Thoracic aorta (tissue), 2 donors: ENCODE data around the gene ATIC. TPM values are rescaled to one million over a fixed set of nuclear protein-coding genes. Genes with fewer than 3 reads are reported as not detected.

ENCODE experiments used
- ATAC-seq: fragments of 150-250 bp; one replicate; pipeline ENCODE4 v1.8.0; 2017; ENCODE audit warnings: low read depth; ENCODE audit not compliant: insufficient number of reproducible peaks, low FRiP score
- DNase-seq: peaks from one replicate; pipeline ENCODE4 v3.0.0-alpha.2; 2020; ENCODE audit warnings: low spot score
- H3K27ac ChIP-seq, 2 donors: fragments of 200-600 bp; sonication (generic); 1 replicate in 1 of 2; 2 replicates in 1 of 2; pipeline ENCODE4 v1.5.1; 2016; ENCODE audit warnings: mild to moderate bottlenecking in 2 of 2, moderate library complexity in 2 of 2
- H3K27me3 ChIP-seq: fragments of 200-600 bp; sonication (generic); replicated peaks from 2 replicates; pipeline ENCODE4 v1.6.0; 2016; ENCODE audit warnings: mild to moderate bottlenecking; ENCODE audit not compliant: insufficient read depth
- H3K36me3 ChIP-seq: fragments of 200-600 bp; sonication (generic); one replicate; pipeline ENCODE4 v1.5.1; 2016
- H3K4me1 ChIP-seq, 2 donors: fragments of 200-600 bp; sonication (generic); 1 replicate in 1 of 2; 2 replicates in 1 of 2; pipeline versions ENCODE4 v1.5.1 to v1.6.0; 2016; ENCODE audit warnings: low read depth in 2 of 2, mild to moderate bottlenecking in 1 of 2; ENCODE audit not compliant: control insufficient read depth in 1 of 2
- H3K4me3 ChIP-seq: fragments of 200-600 bp; sonication (generic); 2 replicates; pipeline ENCODE4 v1.5.1; 2016; ENCODE audit warnings: mild to moderate bottlenecking
- H3K9me3 ChIP-seq: fragments of 200-600 bp; sonication (generic); 2 replicates; pipeline ENCODE4 v1.5.1; 2016
- CTCF ChIP-seq: fragments of 200-600 bp; sonication (generic); IDR thresholded peaks from one replicate; pipeline ENCODE4 v1.5.1; 2019; ENCODE audit warnings: antibody characterized with exemption
- total RNA-seq, 2 donors: library from RNA; depleted of rRNA; stranded (reverse); fragments of >200 nt; gene quantifications; one replicate each; pipeline versions ENCODE4 v1.1.0 to v1.2.3, GENCODE V29; 2016

Gene ATIC
- total RNA-seq, 2 donors from 2014 or later: 26.3 to 30.2 TPM

GRCh38 chr2:215360596-215360995, 48.7 kb downstream of the ATIC start:
- Histone ChIP-seq H3K36me3 (peaks cover 54% of the 10 kb centered on the region), H3K9me3 (no peaks in the 10 kb centered on the region), H3K4me1 (no peaks in the 10 kb centered on the region), H3K4me3 (no peak overlapping the region), H3K27ac (no peak overlapping the region), H3K27me3 (no peaks in the 10 kb centered on the region)
- DNase-seq (no peak), ATAC-seq (no peak)
- TF ChIP-seq CTCF: no peak

- H3K27ac ChIP-seq: no peak overlapping the region
- TF ChIP-seq CTCF: no peak
- H3K4me3 ChIP-seq: no peak overlapping the region
- ATAC-seq: no peak
- no peak for DNase-seq
- no peaks in the 10 kb centered on the region for H3K9me3 ChIP-seq
- H3K36me3 ChIP-seq: peaks cover 59% of the 10 kb centered on the region
- no peaks in the 10 kb centered on the region for H3K27me3 ChIP-seq
- no peaks in the 10 kb centered on the region for H3K4me1 ChIP-seq
These were observed 49.5 kb downstream of the ATIC start for GRCh38 chr2:215361211-215361875.

GRCh38 chr2:215361876-215362561, 50.2 kb downstream of the ATIC start:
- Histone ChIP-seq H3K9me3 (no peaks in the 10 kb centered on the region), H3K4me1 (no peaks in the 10 kb centered on the region), H3K27me3 (no peaks in the 10 kb centered on the region), H3K36me3 (peaks cover 64% of the 10 kb centered on the region), H3K4me3 (no peak overlapping the region), H3K27ac (no peak overlapping the region)
- no peak for ATAC-seq
- no peak for TF ChIP-seq CTCF
- DNase-seq: no peak

- ATAC-seq (no peak), DNase-seq (no peak)
- no peaks in the 10 kb centered on the region for H3K9me3 ChIP-seq
- H3K4me1 ChIP-seq: no peaks in the 10 kb centered on the region
- no peak overlapping the region for H3K4me3 ChIP-seq
- TF ChIP-seq CTCF: no peak
- no peaks in the 10 kb centered on the region for H3K27me3 ChIP-seq
- H3K27ac ChIP-seq: no peak overlapping the region
- H3K36me3 ChIP-seq: peaks cover 69% of the 10 kb centered on the region
These were observed 50.7 kb downstream of the ATIC start for GRCh38 chr2:215362562-215362904.

- TF ChIP-seq CTCF: no peak
- no peak for DNase-seq
- Histone ChIP-seq H3K36me3 (peaks cover 74% of the 10 kb centered on the region), H3K4me3 (no peak overlapping the region), H3K27ac (no peak overlapping the region), H3K4me1 (no peaks in the 10 kb centered on the region), H3K9me3 (no peaks in the 10 kb centered on the region), H3K27me3 (no peaks in the 10 kb centered on the region)
- no peak for ATAC-seq
These were observed 51.2 kb downstream of the ATIC start for GRCh38 chr2:215363039-215363438.
